ENCODE data around the gene CCDC61.

- TF ChIP-seq CTCF (IDR thresholded peaks at IDR 0.05; ENCODE audit: low read length) (no peak), EZH2 (IDR thresholded peaks at IDR 0.05; ENCODE audit: borderline replicate concordance, low read length) (no peak)
These were observed 1.7 kb downstream of the CCDC61 start for GRCh38 chr19:45996933-45997332.
